GM23248 (cell line): ENCODE measurements around the gene PRKCA.

ENCODE experiments used
- EZH2 ChIP-seq: fragments of 200-600 bp; sonication (generic); IDR thresholded peaks from 2 replicates; pipeline ENCODE4 v1.6.1; 2018; ENCODE audit warnings: antibody characterized with exemption, mild to moderate bottlenecking; ENCODE audit not compliant: insufficient read depth, poor library complexity, severe bottlenecking
- EZH2phosphoT487 ChIP-seq: fragments of 200-600 bp; sonication (generic); IDR thresholded peaks from 2 replicates; pipeline ENCODE4 v1.6.1; 2018; ENCODE audit warnings: antibody characterized with exemption, moderate library complexity, mild to moderate bottlenecking, low read depth; ENCODE audit not compliant: insufficient read depth

GRCh38 chr17:66538776-66539175 is 236.4 kb downstream of the PRKCA start:
- no peak for TF ChIP-seq EZH2
- no peak for TF ChIP-seq EZH2phosphoT487
